Endodermal cell (in vitro differentiated cells): Measurements from ENCODE around the gene YPEL5. TPM values are rescaled to one million over a fixed set of nuclear protein-coding genes. Genes with fewer than 3 reads are reported as not detected.

Experiments
- DNase-seq: peaks from one replicate; pipeline ENCODE4 v3.0.0-alpha.2; 2017
- H3K27ac ChIP-seq: 2 replicates; pipeline ENCODE4 v1.5.1; 2013; ENCODE audit warnings: mild to moderate bottlenecking, low read depth, low read length, moderate library complexity
- H3K27me3 ChIP-seq: 2 replicates; pipeline ENCODE4 v1.6.1; 2013; ENCODE audit warnings: mild to moderate bottlenecking, low read length, moderate library complexity; ENCODE audit not compliant: insufficient read depth, control insufficient read depth, poor library complexity, severe bottlenecking
- H3K36me3 ChIP-seq: 2 replicates; pipeline ENCODE4 v1.7.0; 2013; ENCODE audit warnings: mild to moderate bottlenecking, low read length, moderate library complexity; ENCODE audit not compliant: control insufficient read depth, insufficient read depth
- H3K4me1 ChIP-seq: one replicate; pipeline ENCODE4 v1.7.0; 2013; ENCODE audit warnings: low read length; ENCODE audit not compliant: control insufficient read depth, insufficient read depth
- H3K4me3 ChIP-seq: 2 replicates; pipeline ENCODE4 v1.5.1; 2013; ENCODE audit warnings: mild to moderate bottlenecking, low read length, moderate library complexity
- H3K9ac ChIP-seq: 2 replicates; pipeline ENCODE4 v1.6.1; 2013; ENCODE audit warnings: mild to moderate bottlenecking, low read length, moderate library complexity; ENCODE audit not compliant: poor library complexity, severe bottlenecking; ENCODE audit errors: extremely low read depth
- H3K9me3 ChIP-seq: 2 replicates; pipeline ENCODE4 v1.6.1; 2013; ENCODE audit warnings: mild to moderate bottlenecking, low read length, moderate library complexity; ENCODE audit not compliant: control insufficient read depth
- H3K27ac Mint-ChIP-seq: 2 replicates; pipeline ENCODE4 v1.8.0; 2020; ENCODE audit warnings: mixed read lengths
- H3K27me3 Mint-ChIP-seq: 2 replicates; pipeline ENCODE4 v1.8.0; 2021; ENCODE audit warnings: mild to moderate bottlenecking, mixed read lengths; ENCODE audit not compliant: insufficient read depth
- H3K36me3 Mint-ChIP-seq: 2 replicates; pipeline ENCODE4 v1.8.0; 2020; ENCODE audit warnings: low read depth, mixed read lengths
- H3K4me1 Mint-ChIP-seq: 2 replicates; pipeline ENCODE4 v1.8.0; 2020; ENCODE audit warnings: mixed read lengths
- H3K4me3 Mint-ChIP-seq: 2 replicates; pipeline ENCODE4 v1.8.0; 2020; ENCODE audit warnings: mild to moderate bottlenecking, moderate library complexity, mixed read lengths
- H3K9me3 Mint-ChIP-seq: 2 replicates; pipeline ENCODE4 v1.8.0; 2020; ENCODE audit warnings: mild to moderate bottlenecking, mixed read lengths
- CTCF ChIP-seq: fragments of 200-600 bp; sonication (generic); conservative IDR thresholded peaks from 2 replicates; pipeline ENCODE4 v1.5.0; 2021; ENCODE audit warnings: antibody characterized with exemption, mild to moderate bottlenecking
- WGBS, 2 experiments: methylation state at CpG; one replicate each; pipeline versions ENCODE4 v1.1.5 to v1.1.7; 2013; ENCODE audit warnings: missing lambda C conversion rate in 2 of 2, mixed read lengths in 1 of 2; ENCODE audit not compliant: insufficient coverage in 1 of 2, insufficient read length in 1 of 2; 5-methylcytosine and 5-hydroxymethylcytosine counted together
- total RNA-seq, 2 donors: library from RNA; stranded (reverse); fragmentation: NEBNext Ultra II Directional in 1 of 2; extraction: Animal tissue kit (Norgen Biotek cat#: 25700) in 1 of 2; gene quantifications; 2 replicates in 1 of 2; 3 replicates in 1 of 2; pipeline ENCODE4 v1.2.1, GENCODE V29; 2021

Gene YPEL5
- total RNA-seq, 2 donors from 2014 or later: 80.1 to 97.2 TPM

- no peak overlapping the region for H3K27ac ChIP-seq
- Mint-ChIP-seq H3K27me3 (peaks cover 23% of the 10 kb centered on the region), H3K27ac (no peak overlapping the region), H3K4me3 (no peak overlapping the region), H3K36me3 (no peaks in the 10 kb centered on the region), H3K4me1 (no peaks in the 10 kb centered on the region), H3K9me3 (no peaks in the 10 kb centered on the region)
- no peak overlapping the region for H3K4me3 ChIP-seq
- no peak for DNase-seq
- TF ChIP-seq CTCF: no peak
- WGBS, 2 experiments: 91 to 94% methylated on average over 11 of the region's 11 CpGs
- no peak overlapping the region for H3K9ac ChIP-seq
- H3K9me3 ChIP-seq: no peaks in the 10 kb centered on the region
- H3K4me1 ChIP-seq: no peaks in the 10 kb centered on the region
- no peaks in the 10 kb centered on the region for H3K36me3 ChIP-seq
- peaks cover 18% of the 10 kb centered on the region for H3K27me3 ChIP-seq
These were observed 32.0 kb downstream of the YPEL5 start for GRCh38 chr2:30178618-30179434.

GRCh38 chr2:30179536-30179935, 32.7 kb downstream of the YPEL5 start:
- 94 to 99% methylated on average over 2 of the region's 2 CpGs for WGBS, 2 experiments
- no peaks in the 10 kb centered on the region for H3K4me1 ChIP-seq
- no peak for DNase-seq
- H3K4me3 Mint-ChIP-seq: no peak overlapping the region
- H3K27me3 ChIP-seq: peaks cover 18% of the 10 kb centered on the region
- no peak overlapping the region for H3K9ac ChIP-seq
- no peak overlapping the region for H3K27ac Mint-ChIP-seq
- H3K9me3 ChIP-seq: no peaks in the 10 kb centered on the region
- H3K4me1 Mint-ChIP-seq: no peaks in the 10 kb centered on the region
- no peaks in the 10 kb centered on the region for H3K9me3 Mint-ChIP-seq
- H3K36me3 ChIP-seq: no peaks in the 10 kb centered on the region
- peaks cover 23% of the 10 kb centered on the region for H3K27me3 Mint-ChIP-seq
- no peak for TF ChIP-seq CTCF
- H3K27ac ChIP-seq: no peak overlapping the region
- H3K36me3 Mint-ChIP-seq: no peaks in the 10 kb centered on the region
- H3K4me3 ChIP-seq: no peak overlapping the region

- Mint-ChIP-seq H3K27me3 (peaks cover 23% of the 10 kb centered on the region), H3K9me3 (no peaks in the 10 kb centered on the region), H3K36me3 (no peaks in the 10 kb centered on the region), H3K4me3 (no peak overlapping the region), H3K27ac (no peak overlapping the region), H3K4me1 (no peaks in the 10 kb centered on the region)
- no peak overlapping the region for H3K27ac ChIP-seq
- no peak overlapping the region for H3K9ac ChIP-seq
- no peak overlapping the region for H3K4me3 ChIP-seq
- peaks cover 18% of the 10 kb centered on the region for H3K27me3 ChIP-seq
- WGBS, 2 experiments: 91 to 95% methylated on average over 3 of the region's 3 CpGs
- TF ChIP-seq CTCF: no peak
- H3K36me3 ChIP-seq: no peaks in the 10 kb centered on the region
- H3K9me3 ChIP-seq: no peaks in the 10 kb centered on the region
- no peak for DNase-seq
- no peaks in the 10 kb centered on the region for H3K4me1 ChIP-seq
These were observed 33.4 kb downstream of the YPEL5 start for GRCh38 chr2:30180226-30180625.
